Effector memory CD4-positive, alpha-beta T cell (primary cell): ENCODE measurements around the gene SEC24D.
A peak's percentile ranks its signal among the peaks of the same experiment; 100 is the strongest.

Source experiments
- DNase-seq, 3 donors: peaks; one replicate each; pipeline ENCODE4 v3.0.0-alpha.2; 2020
- H3K27ac ChIP-seq: 2 replicates; pipeline ENCODE4 v1.7.0; 2013; ENCODE audit warnings: mild to moderate bottlenecking, low read length, moderate library complexity; ENCODE audit not compliant: insufficient read depth, poor library complexity, severe bottlenecking
- H3K27me3 ChIP-seq: replicated peaks from 2 replicates; pipeline ENCODE4 v1.7.0; 2013; ENCODE audit warnings: mild to moderate bottlenecking, low read length; ENCODE audit not compliant: insufficient read depth, control insufficient read depth, poor library complexity, severe bottlenecking
- H3K36me3 ChIP-seq: 2 replicates; pipeline ENCODE4 v1.7.0; 2013; ENCODE audit warnings: mild to moderate bottlenecking, low read length, moderate library complexity; ENCODE audit not compliant: control insufficient read depth, insufficient read depth
- H3K4me1 ChIP-seq: 2 replicates; pipeline ENCODE4 v1.7.0; 2013; ENCODE audit warnings: low read length, mild to moderate bottlenecking; ENCODE audit not compliant: control insufficient read depth, insufficient read depth, poor library complexity, severe bottlenecking
- H3K4me3 ChIP-seq: 2 replicates; pipeline ENCODE4 v1.7.0; 2013; ENCODE audit warnings: low read length, low read depth, mild to moderate bottlenecking; ENCODE audit not compliant: insufficient read depth, poor library complexity, severe bottlenecking
- H3K9me3 ChIP-seq: 2 replicates; pipeline ENCODE4 v1.7.0; 2013; ENCODE audit warnings: mild to moderate bottlenecking, low read length, moderate library complexity; ENCODE audit not compliant: control insufficient read depth

Gene SEC24D

GRCh38 chr4:118712872-118713271, 123.1 kb downstream of the SEC24D start:
- Histone ChIP-seq H3K4me1 (no peaks in the 10 kb centered on the region), H3K9me3 (no peaks in the 10 kb centered on the region), H3K4me3 (no peak overlapping the region), H3K27ac (no peak overlapping the region), H3K36me3 (peaks cover 15% of the 10 kb centered on the region), H3K27me3 (no peaks in the 10 kb centered on the region)
- no peak for DNase-seq

DNA sequence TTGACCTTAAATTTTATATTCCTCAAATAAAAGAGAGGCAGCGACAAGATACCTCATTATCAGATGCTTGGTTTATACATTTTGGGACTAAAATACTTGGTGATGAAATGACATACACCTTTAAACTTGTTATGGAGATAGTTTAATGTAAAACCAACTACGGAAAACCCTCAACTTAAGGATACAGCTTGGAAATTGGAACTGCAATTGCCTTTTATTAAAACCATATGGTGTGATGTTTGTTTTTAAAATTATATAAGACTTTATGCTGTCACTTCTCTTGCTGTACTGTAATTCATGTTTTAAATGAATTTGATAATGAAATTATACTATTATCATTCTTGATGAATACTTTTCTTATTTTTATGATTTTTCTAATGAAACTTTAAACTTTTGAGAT, 124.9 kb downstream of the SEC24D start:
- peaks cover 24% of the 10 kb centered on the region for H3K36me3 ChIP-seq
- H3K9me3 ChIP-seq: no peaks in the 10 kb centered on the region
- H3K4me1 ChIP-seq: no peaks in the 10 kb centered on the region
- no peak overlapping the region for H3K27ac ChIP-seq
- DNase-seq: no peak
- H3K27me3 ChIP-seq: no peaks in the 10 kb centered on the region
- H3K4me3 ChIP-seq: no peak overlapping the region

DNA sequence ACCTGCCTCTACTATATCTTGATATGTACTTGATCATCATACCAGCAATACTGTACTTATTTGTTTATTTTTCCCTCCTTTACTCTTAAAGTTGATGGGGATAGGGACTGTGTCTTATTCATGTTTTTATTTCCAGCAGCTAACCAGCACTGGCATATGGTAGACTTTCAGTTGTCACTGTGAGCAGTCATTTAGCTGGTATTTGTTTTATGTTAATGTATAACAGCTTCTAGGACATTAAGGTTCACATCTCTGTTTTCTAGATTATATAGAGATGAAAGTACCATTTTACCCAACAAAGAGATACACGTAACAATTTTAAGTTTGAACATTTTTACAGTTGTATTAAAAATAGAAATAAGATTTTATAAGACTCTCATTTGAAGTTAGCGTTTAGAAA, 132.8 kb downstream of the SEC24D start:
- H3K4me1 ChIP-seq: no peaks in the 10 kb centered on the region
- H3K27me3 ChIP-seq: no peaks in the 10 kb centered on the region
- no peaks in the 10 kb centered on the region for H3K9me3 ChIP-seq
- no peak overlapping the region for H3K27ac ChIP-seq
- no peak for DNase-seq
- peaks cover 63% of the 10 kb centered on the region for H3K36me3 ChIP-seq
- H3K4me3 ChIP-seq: no peak overlapping the region

- DNase-seq: peak; percentile 60 to 78 (median 73)
- H3K27ac ChIP-seq: peak within 1 kb of the TSS; percentile 77
- peak within 1 kb of the TSS; percentile 81 for H3K4me3 ChIP-seq
- peaks cover 10% of the 10 kb centered on the region for H3K36me3 ChIP-seq
- H3K9me3 ChIP-seq: no peaks in the 10 kb centered on the region
- H3K4me1 ChIP-seq: peaks cover 8% of the 10 kb centered on the region
- no peaks in the 10 kb centered on the region for H3K27me3 ChIP-seq
Observed at GRCh38 chr4:118684873-118685811, 150.8 kb downstream of the SEC24D start, which contains the start of gene METTL14. Gene METTL14 (plus strand): TSS chr4:118685392. CDS start chr4:118685535, 143 bp downstream.

GRCh38 chr4:118683513-118683912, 152.4 kb downstream of the SEC24D start:
- Histone ChIP-seq H3K36me3 (no peaks in the 10 kb centered on the region), H3K4me3 (no peak overlapping the region), H3K4me1 (peaks cover 8% of the 10 kb centered on the region), H3K27me3 (no peaks in the 10 kb centered on the region), H3K9me3 (no peaks in the 10 kb centered on the region), H3K27ac (no peak overlapping the region)
- DNase-seq: no peak

DNA sequence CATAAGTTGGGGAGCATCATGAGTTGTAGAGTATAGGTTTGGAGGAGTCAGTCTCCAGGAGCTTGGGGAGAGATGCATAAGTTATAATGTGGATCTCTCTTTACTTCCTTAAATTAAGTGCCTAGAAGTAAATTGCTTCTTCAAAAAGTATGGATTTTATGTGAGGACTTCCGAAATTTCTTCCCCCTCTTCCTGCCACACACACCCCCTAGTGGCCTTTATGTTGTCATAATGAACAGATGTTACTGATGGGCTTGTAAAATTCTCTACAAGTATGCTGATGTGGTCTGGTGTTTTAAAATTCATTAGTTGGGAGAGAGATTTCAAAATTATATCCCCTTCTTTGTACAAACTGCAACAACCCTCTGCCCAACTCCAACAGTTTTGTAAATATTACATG, 153.0 kb downstream of the SEC24D start:
- no peak for DNase-seq
- Histone ChIP-seq H3K27ac (no peak overlapping the region), H3K9me3 (no peaks in the 10 kb centered on the region), H3K36me3 (no peaks in the 10 kb centered on the region), H3K4me3 (no peak overlapping the region), H3K4me1 (peaks cover 8% of the 10 kb centered on the region), H3K27me3 (no peaks in the 10 kb centered on the region)

GRCh38 chr4:118680808-118681207, 155.1 kb downstream of the SEC24D start:
- H3K4me3 ChIP-seq: no peak overlapping the region
- DNase-seq: no peak
- H3K27ac ChIP-seq: no peak overlapping the region
- H3K4me1 ChIP-seq: no peaks in the 10 kb centered on the region
- H3K27me3 ChIP-seq: no peaks in the 10 kb centered on the region
- no peaks in the 10 kb centered on the region for H3K36me3 ChIP-seq
- H3K9me3 ChIP-seq: no peaks in the 10 kb centered on the region

DNA sequence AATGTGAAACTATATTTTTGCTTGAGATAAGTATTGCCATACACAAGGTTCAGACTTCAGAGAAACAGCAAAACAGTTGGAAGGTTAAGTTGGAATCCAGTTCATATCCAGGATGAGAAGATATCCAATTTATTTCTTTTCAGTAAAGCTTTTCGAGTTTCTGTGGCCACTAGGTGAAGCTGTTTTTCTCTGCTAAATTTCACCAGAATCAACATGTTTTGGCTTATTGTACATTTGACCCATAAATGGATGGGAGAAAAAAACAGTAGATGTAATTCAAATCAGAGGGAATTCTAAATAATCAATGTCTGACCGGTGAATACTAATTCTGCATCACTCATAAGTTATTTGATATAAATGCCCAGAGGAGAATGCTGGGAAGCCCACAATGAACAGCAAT, 159.8 kb downstream of the SEC24D start:
- Histone ChIP-seq H3K27me3 (no peaks in the 10 kb centered on the region), H3K9me3 (no peaks in the 10 kb centered on the region), H3K27ac (no peak overlapping the region), H3K36me3 (no peaks in the 10 kb centered on the region), H3K4me1 (no peaks in the 10 kb centered on the region), H3K4me3 (no peak overlapping the region)
- DNase-seq: no peak
